Measurements from ENCODE around the gene BRCC3.
"Not testable (repeated sequence)": the region's sequence is repeated elsewhere in the genome, so short reads cannot be mapped to it uniquely, and the experiment has no call there.

BRCC3 gene

GRCh38 chrX:155134255-155134654 lies 62.9 kb downstream of the BRCC3 start:
- Histone ChIP-seq H3K27ac (no peak overlapping the region), H3K4me3 (no peak overlapping the region)
- TF ChIP-seq, protein P1, sequence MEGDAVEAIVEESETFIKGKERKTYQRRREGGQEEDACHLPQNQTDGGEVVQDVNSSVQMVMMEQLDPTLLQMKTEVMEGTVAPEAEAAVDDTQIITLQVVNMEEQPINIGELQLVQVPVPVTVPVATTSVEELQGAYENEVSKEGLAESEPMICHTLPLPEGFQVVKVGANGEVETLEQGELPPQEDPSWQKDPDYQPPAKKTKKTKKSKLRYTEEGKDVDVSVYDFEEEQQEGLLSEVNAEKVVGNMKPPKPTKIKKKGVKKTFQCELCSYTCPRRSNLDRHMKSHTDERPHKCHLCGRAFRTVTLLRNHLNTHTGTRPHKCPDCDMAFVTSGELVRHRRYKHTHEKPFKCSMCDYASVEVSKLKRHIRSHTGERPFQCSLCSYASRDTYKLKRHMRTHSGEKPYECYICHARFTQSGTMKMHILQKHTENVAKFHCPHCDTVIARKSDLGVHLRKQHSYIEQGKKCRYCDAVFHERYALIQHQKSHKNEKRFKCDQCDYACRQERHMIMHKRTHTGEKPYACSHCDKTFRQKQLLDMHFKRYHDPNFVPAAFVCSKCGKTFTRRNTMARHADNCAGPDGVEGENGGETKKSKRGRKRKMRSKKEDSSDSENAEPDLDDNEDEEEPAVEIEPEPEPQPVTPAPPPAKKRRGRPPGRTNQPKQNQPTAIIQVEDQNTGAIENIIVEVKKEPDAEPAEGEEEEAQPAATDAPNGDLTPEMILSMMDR (IDR thresholded peaks at IDR 0.05) = no peak
- DNase-seq (ENCODE audit: low spot score) = no peak

- TF ChIP-seq, protein P1 (IDR thresholded peaks at IDR 0.05) = no peak
- DNase-seq (ENCODE audit: low spot score) = no peak
- no peak overlapping the region for H3K4me3 ChIP-seq
- H3K27ac ChIP-seq = no peak overlapping the region
Measured at GRCh38 chrX:155143959-155144548, 72.7 kb downstream of the BRCC3 start.

- no peak overlapping the region for H3K27ac ChIP-seq
- no peak overlapping the region for H3K4me3 ChIP-seq
- no peak for DNase-seq (ENCODE audit: low spot score)
- TF ChIP-seq, protein P1 (IDR thresholded peaks at IDR 0.05) = no peak
Measured at GRCh38 chrX:155144926-155145325, 73.6 kb downstream of the BRCC3 start.

DNA sequence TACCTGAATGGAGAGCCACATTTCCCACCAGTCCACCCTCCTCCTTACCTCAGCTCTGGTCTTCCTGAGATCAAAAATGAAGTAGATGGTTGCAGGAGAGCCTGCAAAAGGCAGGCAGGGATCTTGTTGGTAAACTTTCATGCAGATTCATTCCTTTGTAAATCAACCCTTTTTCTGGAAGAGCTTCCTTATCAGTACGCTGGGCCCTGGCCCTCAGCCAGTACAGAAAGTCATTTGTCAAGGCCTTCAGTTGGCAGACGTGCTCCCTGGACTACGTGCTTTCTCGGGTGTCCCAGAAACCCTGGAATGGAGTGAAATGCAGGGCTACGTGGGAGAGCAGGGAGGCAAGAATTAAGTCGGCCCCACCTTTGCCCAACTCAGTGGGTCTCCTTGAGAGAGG lies 76.3 kb downstream of the BRCC3 start:
- DNase-seq (ENCODE audit: low spot score); H3K27ac ChIP-seq; H3K4me3 ChIP-seq: not testable (repeated sequence)

- H3K4me3 ChIP-seq; H3K27ac ChIP-seq; DNase-seq (ENCODE audit: low spot score): not testable (repeated sequence)
Measured at GRCh38 chrX:155148166-155148565, 76.9 kb downstream of the BRCC3 start.

DNA sequence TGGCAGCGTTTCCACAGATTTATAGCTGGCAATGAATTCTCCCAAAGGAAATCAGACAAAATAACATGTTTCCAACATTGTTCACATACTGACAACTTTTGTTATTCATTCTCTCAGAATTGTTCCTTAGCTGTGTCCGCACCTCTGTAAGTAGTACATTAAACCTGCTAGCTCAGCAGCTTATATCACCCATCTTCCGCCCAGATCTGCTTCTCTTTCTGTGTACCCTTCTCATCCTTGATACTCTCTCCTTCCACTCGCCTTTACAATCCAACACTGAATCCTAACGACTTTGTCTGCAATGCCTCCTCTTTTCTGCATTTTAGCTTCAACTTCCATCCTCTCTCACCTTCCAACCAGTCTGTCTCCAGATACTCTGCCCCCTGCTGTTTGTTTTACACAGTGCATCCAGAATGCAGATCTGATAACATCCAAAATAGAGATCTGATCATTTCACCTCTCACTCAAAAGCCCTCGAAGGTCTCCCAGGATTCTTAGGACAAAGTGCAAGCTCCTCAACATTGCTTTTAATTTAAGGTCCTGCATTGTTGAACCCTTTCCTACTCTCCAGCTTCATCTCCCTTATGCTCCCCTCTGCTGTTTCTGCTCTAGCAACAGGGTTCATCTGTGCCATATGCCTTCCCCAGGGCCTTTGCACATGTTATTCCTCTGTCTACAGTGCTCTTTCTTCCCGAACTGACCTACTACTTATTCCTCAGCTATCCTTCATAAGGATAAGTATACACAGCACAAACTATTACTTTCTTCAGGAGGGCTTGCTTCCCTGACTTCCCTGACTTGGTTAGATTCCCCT lies 77.6 kb downstream of the BRCC3 start:
- H3K4me3 ChIP-seq = no peak overlapping the region
- DNase-seq (ENCODE audit: low spot score) = no peak
- TF ChIP-seq, protein P1 (IDR thresholded peaks at IDR 0.05) = no peak
- H3K27ac ChIP-seq = no peak overlapping the region

- TF ChIP-seq, protein P1 (IDR thresholded peaks at IDR 0.05) = no peak
Measured at GRCh38 chrX:155169881-155170280, 98.6 kb downstream of the BRCC3 start.

More at GRCh38 chrX:155169881-155170280, 98.6 kb downstream of the BRCC3 start:
- Histone ChIP-seq H3K4me3 (no peak overlapping the region), H3K27ac (no peak overlapping the region)
- no peak for DNase-seq (ENCODE audit: low spot score)

Data from coronary artery (tissue), 2 donors.